OCI-LY3 (cell line): ENCODE data around the gene SULT1A2.
"Not testable (repeated sequence)": the region's sequence is repeated elsewhere in the genome, so short reads cannot be mapped to it uniquely, and the experiment has no call there.

Experiments
- CTCF ChIP-seq: fragments of 200-600, 300-600 bp; sonication (generic); IDR thresholded peaks from 2 replicates; pipeline ENCODE4 v1.5.1; 2014; ENCODE audit warnings: antibody characterized with exemption, low read length, low read depth
- EZH2phosphoT487 ChIP-seq: fragments of 200-600 bp; shearing (Covaris generic); IDR thresholded peaks from 2 replicates; pipeline ENCODE4 v1.6.1; 2018; ENCODE audit warnings: antibody characterized with exemption, mixed run types, low read depth

GRCh38 chr16:28630905-28631304 lies 34.1 kb upstream of the SULT1A2 start:
- TF ChIP-seq CTCF, EZH2phosphoT487: not testable (repeated sequence)
